HepG2 (cell line): Measurements from ENCODE around the gene INHA. TPM values are rescaled to one million over a fixed set of nuclear protein-coding genes. Genes with fewer than 3 reads are reported as not detected.

Experiments
- BORCS8-MEF2B ChIP-seq: sonication (generic); formaldehyde crosslinking; IDR thresholded peaks from 2 replicates; pipeline ENCODE4 v1.8.0; 2022; ENCODE audit warnings: mild to moderate bottlenecking, missing genetic modification reagents
- BRCA1 ChIP-seq: sonication (generic); formaldehyde crosslinking; IDR thresholded peaks from 2 replicates; pipeline ENCODE4 v1.4.0; 2020; ENCODE audit warnings: missing genetic modification reagents
- EEA1 ChIP-seq: sonication (generic); formaldehyde crosslinking; IDR thresholded peaks from 2 replicates; pipeline ENCODE4 v1.5.1; 2020; ENCODE audit warnings: mild to moderate bottlenecking, missing genetic modification reagents, borderline replicate concordance
- ELF1 ChIP-seq: sonication (generic); formaldehyde crosslinking; IDR thresholded peaks from 2 replicates; pipeline ENCODE4 v1.4.0; 2020; ENCODE audit warnings: missing genetic modification reagents
- HMGA1 ChIP-seq: sonication (generic); formaldehyde crosslinking; conservative IDR thresholded peaks from 2 replicates; pipeline ENCODE4 v1.4.0; 2020; ENCODE audit warnings: missing genetic modification reagents
- HMGXB4 ChIP-seq, 2 experiments: sonication (generic) in 1 of 2; formaldehyde crosslinking in 1 of 2; IDR thresholded peaks; 2 replicates each; pipeline versions ENCODE4 v1.4.0 to v1.6.1; 2018 to 2020; ENCODE audit warnings: missing genetic modification reagents in 2 of 2, borderline replicate concordance in 1 of 2, low read depth in 1 of 2, mild to moderate bottlenecking in 1 of 2, missing biosample characterization in 1 of 2
- NR1H2 ChIP-seq: sonication (generic); formaldehyde crosslinking; IDR thresholded peaks from 2 replicates; pipeline ENCODE4 v1.8.1; 2022; ENCODE audit warnings: low read depth, missing genetic modification reagents, borderline replicate concordance
- SALL1 ChIP-seq: sonication (generic); formaldehyde crosslinking; IDR thresholded peaks from 2 replicates; pipeline ENCODE4 v1.8.0; 2022; ENCODE audit warnings: mild to moderate bottlenecking, missing genetic modification reagents
- SP1 ChIP-seq, 2 experiments: fragments of 450-650 bp in 1 of 2; sonication (generic) in 1 of 2; formaldehyde crosslinking in 1 of 2; IDR thresholded peaks; 2 replicates each; pipeline versions ENCODE4 v1.4.0 to v1.6.1; 2016 to 2020; ENCODE audit warnings: missing genetic modification reagents in 1 of 2
- SRF ChIP-seq: IDR thresholded peaks from 2 replicates; pipeline ENCODE4 v1.6.1; 2011; ENCODE audit warnings: mild to moderate bottlenecking, low read depth, low read length, moderate library complexity
- THAP7 ChIP-seq: sonication (generic); formaldehyde crosslinking; IDR thresholded peaks from 2 replicates; pipeline ENCODE4 v1.8.1; 2023; ENCODE audit warnings: mild to moderate bottlenecking, missing genetic modification reagents
- YEATS4 ChIP-seq: sonication (generic); formaldehyde crosslinking; IDR thresholded peaks from 2 replicates; pipeline ENCODE4 v1.4.0; 2020; ENCODE audit warnings: missing genetic modification reagents, borderline replicate concordance
- ZFAT ChIP-seq: sonication (generic); formaldehyde crosslinking; conservative IDR thresholded peaks from 2 replicates; pipeline ENCODE4 v1.8.1; 2023; ENCODE audit warnings: missing genetic modification reagents, inconsistent platforms
- ZFP82 ChIP-seq: sonication (generic); formaldehyde crosslinking; IDR thresholded peaks from 2 replicates; pipeline ENCODE4 v1.5.1; 2020; ENCODE audit warnings: mild to moderate bottlenecking, missing genetic modification reagents, borderline replicate concordance
- ZNF256 ChIP-seq: sonication (generic); formaldehyde crosslinking; conservative IDR thresholded peaks from 2 replicates; pipeline ENCODE4 v1.4.0; 2020; ENCODE audit warnings: missing genetic modification reagents
- ZNF329 ChIP-seq: sonication (generic); formaldehyde crosslinking; IDR thresholded peaks from 2 replicates; pipeline ENCODE4 v1.9.0; 2021; ENCODE audit warnings: low read depth, mild to moderate bottlenecking, missing genetic modification reagents
- ZNF570 ChIP-seq: sonication (generic); formaldehyde crosslinking; IDR thresholded peaks from 2 replicates; pipeline ENCODE4 v1.4.0; 2020; ENCODE audit warnings: mild to moderate bottlenecking, missing genetic modification reagents, borderline replicate concordance
- ZNF605 ChIP-seq: sonication (generic); formaldehyde crosslinking; IDR thresholded peaks from 2 replicates; pipeline ENCODE4 v1.8.0; 2022; ENCODE audit warnings: mild to moderate bottlenecking, missing genetic modification reagents
- ZNF704 ChIP-seq: sonication (generic); formaldehyde crosslinking; IDR thresholded peaks from 2 replicates; pipeline ENCODE4 v1.8.1; 2023; ENCODE audit warnings: mild to moderate bottlenecking, inconsistent platforms, moderate library complexity, missing genetic modification reagents, borderline replicate concordance
- ZNF780A ChIP-seq: sonication (generic); formaldehyde crosslinking; IDR thresholded peaks from 2 replicates; pipeline ENCODE4 v1.8.0; 2022; ENCODE audit warnings: mild to moderate bottlenecking, missing genetic modification reagents, moderate library complexity
- ZNF83 ChIP-seq: sonication (generic); formaldehyde crosslinking; IDR thresholded peaks from 2 replicates; pipeline ENCODE4 v1.4.0; 2020; ENCODE audit warnings: missing genetic modification reagents, mild to moderate bottlenecking, borderline replicate concordance
- ZNF841 ChIP-seq: sonication (generic); formaldehyde crosslinking; IDR thresholded peaks from 2 replicates; pipeline ENCODE4 v1.8.1; 2023; ENCODE audit warnings: missing genetic modification reagents, borderline replicate concordance
- polyA plus RNA-seq, 8 experiments: library from polyadenylated mRNA; depleted of rRNA in 3 of 8; stranded (reverse) in 7 of 8; unstranded in 1 of 8; fragments of >200 nt; fragmentation: Illumina TruSeq in 4 of 8; extraction: Trizol in 4 of 8; gene quantifications; 2 replicates each; pipeline versions ENCODE4 v1.2.1 to v1.2.3, GENCODE V29; 2011 to 2016; ENCODE audit warnings: low read depth in 4 of 8, missing spikeins in 1 of 8, mixed read lengths in 1 of 8; ENCODE audit not compliant: insufficient read depth in 1 of 8
- total RNA-seq, 5 experiments: library from RNA; depleted of rRNA; stranded (reverse); fragments of >200 nt; fragmentation: Illumina TruSeq; extraction: Trizol; gene quantifications; 2 replicates each; pipeline ENCODE4 v1.2.3, GENCODE V29; 2016; ENCODE audit warnings: low read depth in 1 of 5
- TF ChIP-seq, protein P1 (sequence below): sonication (generic); formaldehyde crosslinking; conservative IDR thresholded peaks from 2 replicates; pipeline ENCODE4 v1.4.0; 2020; ENCODE audit warnings: missing genetic modification reagents
- TF ChIP-seq, protein P2 (sequence below): sonication (generic); formaldehyde crosslinking; IDR thresholded peaks from 2 replicates; pipeline ENCODE4 v1.4.0; 2020; ENCODE audit warnings: mild to moderate bottlenecking, missing genetic modification reagents

Gene INHA
- total and polyA plus RNA-seq, 2 of the 13 experiments (the other 11 are each of a cell fraction or from before 2014, with no cell fraction given) = 4.1 to 15.2 TPM

DNA sequence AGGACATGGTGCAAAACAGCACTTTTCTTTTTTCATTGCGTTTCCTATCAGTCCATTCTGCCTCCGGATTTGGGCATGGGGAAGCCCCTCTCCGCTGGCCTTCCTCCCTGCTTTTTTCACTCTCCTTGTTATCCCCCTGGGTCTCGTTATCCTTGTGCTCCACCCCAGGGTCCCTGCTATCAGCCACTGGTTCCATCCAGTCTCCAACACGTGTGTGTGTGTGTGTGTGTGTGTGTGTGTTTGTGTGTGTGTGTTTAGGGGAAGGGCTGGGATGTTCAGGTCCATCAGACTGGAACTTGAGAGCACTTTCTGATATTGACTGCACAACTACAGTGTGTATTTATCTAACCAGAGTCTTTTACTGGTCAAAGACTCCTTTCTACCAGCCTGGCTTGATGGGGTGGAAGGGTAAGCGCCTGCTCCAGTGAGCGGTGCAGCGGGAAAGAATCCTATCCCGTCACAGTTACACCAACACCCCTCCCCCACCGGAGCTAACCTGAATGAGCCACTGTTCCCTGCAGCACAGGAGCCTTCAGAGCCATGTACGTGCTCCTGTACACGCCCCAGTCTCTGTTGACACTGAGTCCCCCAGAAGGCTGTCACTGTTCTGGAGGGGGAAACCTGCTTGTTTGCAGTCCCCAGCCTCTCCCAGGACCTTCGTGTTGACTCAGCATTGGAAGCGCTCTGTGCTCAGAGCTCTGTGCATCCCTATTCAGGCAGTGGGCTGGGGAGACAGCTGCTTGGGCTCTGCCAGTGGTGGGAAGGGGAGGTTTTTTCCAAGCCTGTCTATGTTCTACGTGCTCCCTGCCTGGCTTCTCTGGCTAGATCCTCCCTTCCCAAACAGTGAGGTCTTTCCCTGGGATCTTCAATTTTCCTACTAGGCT is 4.6 kb downstream of the INHA start (continued):
- no peak for TF ChIP-seq ZFAT (CRISPR knock-in tag)
- peak; percentile 76; the same call in 1 of the 2 replicates for TF ChIP-seq BRCA1
- TF ChIP-seq SALL1 (CRISPR knock-in tag) = peak; percentile 99
- TF ChIP-seq ZNF780A (CRISPR knock-in tag) = no peak
- TF ChIP-seq HMGXB4 (CRISPR knock-in tag; IDR thresholded peaks at IDR 0.05; ENCODE audit: borderline replicate concordance in 1 of 2, low read depth in 1 of 2) = peak; percentile 86 to 89; a peak in 3 of 4 replicates
- peak; percentile 78; the same call in 1 of the 2 replicates for TF ChIP-seq NR1H2 (CRISPR knock-in tag)
- TF ChIP-seq HMGA1 (CRISPR knock-in tag) = no peak
- no peak for TF ChIP-seq ZNF256
- no peak for TF ChIP-seq SP1 (IDR thresholded peaks at IDR 0.05)
- TF ChIP-seq SP1 (CRISPR knock-in tag; IDR thresholded peaks at IDR 0.05) = 0 out of 2 replicates have a peak, but pooled peaks have one; percentile 28
- TF ChIP-seq EEA1 = no peak; the same call in 1 of the 2 replicates
- TF ChIP-seq ZNF570 (CRISPR knock-in tag) = 0 out of 2 replicates have a peak, but pooled peaks have one; percentile 30
- TF ChIP-seq THAP7 (CRISPR knock-in tag) = no peak
- no peak for TF ChIP-seq ZNF704 (CRISPR knock-in tag)
- TF ChIP-seq ZNF605 (CRISPR knock-in tag) = peak; percentile 98
- TF ChIP-seq ELF1 (CRISPR knock-in tag) = peak; percentile 58
- no peak for TF ChIP-seq ZNF83 (CRISPR knock-in tag)
- TF ChIP-seq, protein P1, sequence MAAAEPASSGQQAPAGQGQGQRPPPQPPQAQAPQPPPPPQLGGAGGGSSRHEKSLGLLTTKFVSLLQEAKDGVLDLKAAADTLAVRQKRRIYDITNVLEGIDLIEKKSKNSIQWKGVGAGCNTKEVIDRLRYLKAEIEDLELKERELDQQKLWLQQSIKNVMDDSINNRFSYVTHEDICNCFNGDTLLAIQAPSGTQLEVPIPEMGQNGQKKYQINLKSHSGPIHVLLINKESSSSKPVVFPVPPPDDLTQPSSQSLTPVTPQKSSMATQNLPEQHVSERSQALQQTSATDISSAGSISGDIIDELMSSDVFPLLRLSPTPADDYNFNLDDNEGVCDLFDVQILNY (CRISPR knock-in tag) = no peak
- 0 out of 2 replicates have a peak, but pooled peaks have one; percentile 54 for TF ChIP-seq ZNF329 (CRISPR knock-in tag)
- TF ChIP-seq BORCS8-MEF2B (CRISPR knock-in tag) = peak; percentile 79
- TF ChIP-seq, protein P2, sequence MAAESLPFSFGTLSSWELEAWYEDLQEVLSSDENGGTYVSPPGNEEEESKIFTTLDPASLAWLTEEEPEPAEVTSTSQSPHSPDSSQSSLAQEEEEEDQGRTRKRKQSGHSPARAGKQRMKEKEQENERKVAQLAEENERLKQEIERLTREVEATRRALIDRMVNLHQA (CRISPR knock-in tag) = peak; percentile 30; the same call in 1 of the 2 replicates
- peak; percentile 61; the same call in 1 of the 2 replicates for TF ChIP-seq YEATS4
- TF ChIP-seq ZNF841 (CRISPR knock-in tag) = no peak
- no peak; the same call in 1 of the 2 replicates for TF ChIP-seq ZFP82 (CRISPR knock-in tag)
- 0 out of 2 replicates have a peak, but pooled peaks have one; percentile 53 for TF ChIP-seq SRF
